Natural killer cell treated with Interleukin-12 subunit alpha and Interleukin-12 subunit beta and Interleukin-15 and Interleukin-18, amount 100 ng/mL, for 72 hours (primary cell): ENCODE data around the gene FBLL1. TPM values are rescaled to one million over a fixed set of nuclear protein-coding genes. Genes with fewer than 3 reads are reported as not detected.
"Not testable (repeated sequence)": the region's sequence is repeated elsewhere in the genome, so short reads cannot be mapped to it uniquely, and the experiment has no call there.

Source experiments
- ATAC-seq, 2 donors: fragments of 150-1000 bp; cut with Tn5 transposase in 1 of 2; sonication (Bioruptor Pico), chemical (Tn5 transposase) in 1 of 2; 2 replicates each; pipeline ENCODE4 v1.10.0; 2021
- DNase-seq: peaks from one replicate; pipeline ENCODE4 v3.0.0; 2022; ENCODE audit warnings: low spot score
- H3K27ac Mint-ChIP-seq, 2 donors: 1 replicate in 1 of 2; 2 replicates in 1 of 2; pipeline ENCODE4 v1.8.0; 2022; ENCODE audit warnings: mixed read lengths in 2 of 2, mild to moderate bottlenecking in 1 of 2, moderate library complexity in 1 of 2
- H3K27me3 Mint-ChIP-seq, 2 donors: 1 replicate in 1 of 2; 2 replicates in 1 of 2; pipeline ENCODE4 v1.8.0; 2022; ENCODE audit warnings: mixed read lengths in 2 of 2
- H3K36me3 Mint-ChIP-seq: one replicate; pipeline ENCODE4 v1.8.0; 2022; ENCODE audit warnings: mixed read lengths
- H3K4me1 Mint-ChIP-seq, 2 donors: 1 replicate in 1 of 2; 2 replicates in 1 of 2; pipeline ENCODE4 v1.8.0; 2022; ENCODE audit warnings: low read depth in 2 of 2, mixed read lengths in 2 of 2, mild to moderate bottlenecking in 1 of 2
- H3K4me3 Mint-ChIP-seq: one replicate; pipeline ENCODE4 v1.8.0; 2022; ENCODE audit warnings: mixed read lengths
- H3K9me3 Mint-ChIP-seq: 2 replicates; pipeline ENCODE4 v1.8.0; 2022; ENCODE audit warnings: mixed read lengths
- total RNA-seq, 2 donors: library from RNA; stranded (reverse); gene quantifications; one replicate each; pipeline ENCODE4 v1.2.3, GENCODE V29; 2022

The FBLL1 gene
- total RNA-seq, 2 donors from 2014 or later, result 0.24 to 0.28 TPM

DNA sequence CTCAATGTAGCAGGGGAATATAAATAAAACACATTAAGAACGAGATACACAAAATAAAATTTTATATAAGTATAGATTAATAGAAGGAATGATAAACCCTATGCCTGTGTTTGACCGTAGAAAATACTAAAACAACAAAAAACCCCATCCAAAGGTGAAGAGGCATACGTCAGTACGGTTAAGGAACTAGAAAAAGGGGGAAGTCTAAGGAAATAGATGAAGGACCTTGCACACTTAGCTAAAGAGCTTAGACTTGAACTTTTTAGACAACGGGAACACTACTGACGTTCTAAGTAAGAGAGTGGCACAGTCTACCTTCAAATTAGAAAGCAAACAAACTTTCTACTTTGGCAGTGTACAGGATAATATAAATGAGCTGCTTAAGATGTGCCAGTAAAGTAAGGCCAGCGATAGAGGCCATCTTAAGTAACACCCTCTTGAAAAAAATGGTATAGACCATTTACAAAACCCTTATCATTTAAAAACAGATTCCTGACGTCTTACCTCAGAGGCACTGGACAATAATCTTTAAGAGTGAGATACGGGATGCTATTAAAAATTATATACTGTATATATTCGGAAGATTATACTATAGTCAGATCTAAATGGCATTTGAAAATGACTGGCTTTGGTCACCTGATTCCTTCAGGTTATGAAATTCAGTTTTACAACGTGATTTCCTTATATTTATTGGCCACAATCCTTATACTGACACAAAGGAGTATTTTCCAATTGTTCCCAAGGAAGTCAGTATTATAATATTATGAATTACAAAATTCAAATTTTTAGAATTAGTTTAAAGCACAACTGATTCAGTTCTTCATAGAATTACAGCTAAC lies 41.6 kb downstream of the FBLL1 start:
- H3K9me3 Mint-ChIP-seq, result no peaks in the 10 kb centered on the region
- H3K27ac Mint-ChIP-seq, result no peak overlapping the region
- H3K4me3 Mint-ChIP-seq, result no peak overlapping the region
- H3K27me3 Mint-ChIP-seq, result no peaks in the 10 kb centered on the region
- DNase-seq (no peak), ATAC-seq (no peak)
- H3K36me3 Mint-ChIP-seq, result no peaks in the 10 kb centered on the region
- H3K4me1 Mint-ChIP-seq, result peaks cover 18 to 21% of the 10 kb centered on the region in 2 donors

DNA sequence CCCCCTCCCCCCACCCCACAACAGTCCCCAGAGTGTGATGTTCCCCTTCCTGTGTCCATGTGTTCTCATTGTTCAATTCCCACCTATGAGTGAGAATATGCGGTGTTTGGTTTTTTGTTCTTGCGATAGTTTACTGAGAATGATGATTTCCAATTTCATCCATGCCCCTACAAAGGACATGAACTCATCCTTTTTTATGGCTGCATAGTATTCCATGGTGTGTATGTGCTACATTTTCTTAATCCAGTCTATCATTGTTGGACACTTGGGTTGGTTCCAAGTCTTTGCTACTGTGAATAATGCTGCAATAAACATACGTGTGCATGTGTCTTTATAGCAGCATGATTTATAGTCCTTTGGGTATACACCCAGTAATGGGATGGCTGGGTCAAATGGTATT lies 44.6 kb downstream of the FBLL1 start:
- not testable (repeated sequence) for DNase-seq

DNA sequence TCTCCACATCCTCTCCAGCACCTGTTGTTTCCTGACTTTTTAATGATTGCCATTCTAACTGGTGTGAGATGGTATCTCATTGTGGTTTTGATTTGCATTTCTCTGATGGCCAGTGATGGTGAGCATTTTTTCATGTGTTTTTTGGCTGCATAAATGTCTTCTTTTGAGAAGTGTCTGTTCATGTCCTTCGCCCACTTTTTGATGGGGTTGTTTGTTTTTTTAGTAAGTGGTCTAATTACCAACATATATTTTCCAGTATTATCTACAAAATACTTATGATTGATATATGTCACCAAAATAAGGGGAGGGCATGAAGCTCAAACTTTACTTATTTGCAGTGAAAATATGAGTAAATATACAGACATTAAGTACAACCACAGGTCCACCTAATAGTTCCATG lies 45.1 kb downstream of the FBLL1 start:
- DNase-seq, H3K36me3 Mint-ChIP-seq, H3K27ac Mint-ChIP-seq, H3K27me3 Mint-ChIP-seq, H3K9me3 Mint-ChIP-seq, ATAC-seq, H3K4me3 Mint-ChIP-seq: not testable (repeated sequence)
- H3K4me1 Mint-ChIP-seq, result peaks cover 33 to 42% of the 10 kb centered on the region in 2 donors

More for the DNA sequence above, 44.6 kb downstream of the FBLL1 start:
- H3K4me1 Mint-ChIP-seq, result peaks cover 33 to 42% of the 10 kb centered on the region in 2 donors
- H3K9me3 Mint-ChIP-seq, ATAC-seq, H3K36me3 Mint-ChIP-seq, H3K4me3 Mint-ChIP-seq, H3K27ac Mint-ChIP-seq, H3K27me3 Mint-ChIP-seq: not testable (repeated sequence)

DNA sequence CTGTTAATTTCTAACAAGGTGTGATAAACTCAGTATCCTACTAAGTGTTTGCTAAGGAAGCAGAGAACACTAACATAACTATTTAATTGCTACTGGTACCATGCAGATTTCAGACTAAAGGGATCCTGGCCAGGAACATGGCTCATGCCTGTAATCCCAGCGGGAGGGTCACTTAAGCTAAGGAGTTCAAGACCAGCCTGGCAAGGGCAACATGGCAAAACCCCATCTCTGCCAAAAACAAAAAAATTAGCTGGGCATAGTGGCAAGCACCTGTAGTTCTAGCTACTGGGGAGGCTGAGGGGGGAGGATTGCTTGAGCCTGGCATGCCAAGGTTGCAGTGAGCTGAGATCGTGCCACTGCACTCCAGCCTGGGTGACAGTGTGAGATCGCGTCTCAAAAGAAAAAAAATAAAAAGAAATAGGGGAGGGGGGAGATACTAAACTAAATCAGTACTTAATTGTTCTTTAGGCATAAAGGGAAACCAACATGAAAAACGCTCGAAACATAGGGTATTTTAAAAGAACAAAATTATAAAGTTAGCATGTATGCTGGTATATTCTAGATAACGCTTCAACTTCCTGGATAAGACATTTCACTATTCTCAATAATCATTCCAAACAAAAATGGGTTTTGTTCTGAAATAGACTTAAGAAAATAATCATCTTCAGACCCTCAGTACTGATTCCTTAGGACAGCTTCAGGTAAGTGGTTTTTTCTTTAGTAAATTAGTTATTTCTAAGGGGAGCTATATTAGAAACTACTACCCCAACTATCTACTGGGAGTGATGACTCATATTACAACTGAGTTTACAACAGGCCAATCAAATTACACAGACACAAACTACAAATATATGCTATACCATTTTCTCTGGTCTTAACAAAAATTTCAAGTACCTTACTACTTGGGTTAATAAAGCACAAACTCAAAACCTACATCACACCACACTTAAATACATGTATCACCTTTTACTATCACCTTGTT lies 46.6 kb downstream of the FBLL1 start:
- H3K4me3 Mint-ChIP-seq, result peak overlapping the region; percentile 9

DNA sequence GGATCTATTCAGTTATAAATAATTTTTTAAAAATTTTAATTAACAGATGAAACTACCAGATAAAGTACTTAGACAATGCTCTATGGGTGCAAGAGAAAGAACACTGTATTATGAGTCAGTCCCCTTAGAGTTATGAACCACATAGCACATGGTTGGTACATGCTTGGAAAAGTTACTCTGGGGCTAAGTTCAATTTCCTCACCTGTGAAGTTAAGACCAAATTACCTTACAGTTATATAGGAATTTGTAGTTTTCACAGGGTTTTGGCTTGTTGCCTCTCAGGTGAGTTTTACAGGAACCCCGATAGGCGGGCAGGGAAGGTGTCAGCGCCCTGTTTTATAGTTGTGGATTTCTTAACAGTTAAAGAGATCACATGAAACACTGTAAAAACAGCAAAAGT lies 48.9 kb downstream of the FBLL1 start:
- H3K9me3 Mint-ChIP-seq, result no peaks in the 10 kb centered on the region
- H3K27me3 Mint-ChIP-seq, result no peaks in the 10 kb centered on the region
- no peak for ATAC-seq
- peaks cover 26 to 44% of the 10 kb centered on the region in 2 donors for H3K4me1 Mint-ChIP-seq
- H3K36me3 Mint-ChIP-seq, result no peaks in the 10 kb centered on the region
- peak overlapping the region; percentile 94 for H3K4me3 Mint-ChIP-seq
- H3K27ac Mint-ChIP-seq, result peak overlapping the region; percentile 94 to 97
- DNase-seq, result no peak

More for the DNA sequence above, 46.6 kb downstream of the FBLL1 start:
- peaks cover 35 to 53% of the 10 kb centered on the region in 2 donors for H3K4me1 Mint-ChIP-seq
- no peaks in the 10 kb centered on the region for H3K36me3 Mint-ChIP-seq
- peak overlapping the region; percentile 39 to 71 for H3K27ac Mint-ChIP-seq
- no peak for ATAC-seq
- no peaks in the 10 kb centered on the region for H3K9me3 Mint-ChIP-seq
- H3K27me3 Mint-ChIP-seq, result no peaks in the 10 kb centered on the region
- no peak for DNase-seq

DNA sequence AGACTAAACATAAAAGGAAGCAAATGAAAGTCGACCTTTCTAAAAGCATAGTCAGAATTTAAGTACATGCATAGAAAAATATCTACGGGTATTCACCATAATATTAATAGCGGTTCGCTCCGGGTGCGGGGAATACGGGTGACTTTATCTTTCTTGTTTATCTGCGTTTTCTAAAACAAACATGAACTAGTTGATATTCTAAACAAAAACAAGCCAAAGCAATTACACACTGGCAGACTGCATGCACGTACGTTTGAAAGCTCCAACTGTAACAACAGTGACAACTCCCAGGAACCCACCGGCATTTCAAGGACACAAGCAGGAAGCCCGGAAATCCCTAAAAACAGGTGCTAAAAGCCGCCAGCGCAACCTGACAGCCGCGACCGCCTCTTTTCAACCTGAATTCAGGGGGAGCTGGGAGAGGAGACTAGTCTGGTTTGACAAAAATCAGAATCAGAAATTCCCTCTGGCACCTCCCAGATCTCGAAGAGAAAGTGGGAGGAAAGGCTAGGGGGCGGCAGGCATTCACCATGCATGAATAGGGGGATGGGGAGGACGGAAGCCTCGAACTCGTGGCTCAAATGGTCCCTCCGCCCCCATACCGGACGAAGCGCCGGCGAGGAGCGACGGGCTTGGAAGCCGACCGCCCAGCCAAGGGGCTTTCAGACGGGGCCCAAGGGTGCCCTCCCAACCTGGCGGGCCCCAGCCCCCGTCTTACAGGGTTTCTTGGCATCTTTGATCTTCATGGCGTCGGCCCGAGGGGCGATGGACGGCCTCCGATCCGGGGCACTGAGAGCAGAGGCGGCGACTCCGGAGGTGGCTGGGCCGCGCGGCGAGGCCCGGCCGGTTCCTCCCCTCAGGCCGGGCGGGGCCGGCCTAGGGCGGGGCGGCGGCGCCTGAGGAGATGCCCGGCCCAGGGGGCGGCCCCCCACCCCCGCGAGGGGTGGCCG lies 49.7 kb downstream of the FBLL1 start, which contains the start of gene PANK3:
Gene PANK3, minus strand, starts transcription at position 831 of the 950 bp plus-strand sequence. Its CDS starts 85 bp downstream, at position 746.
- peak within 1 kb of the TSS; percentile 94 to 97 for H3K27ac Mint-ChIP-seq
- DNase-seq (no peak), ATAC-seq (peak; percentile 86 to 89)
- peaks cover 26 to 44% of the 10 kb centered on the region in 2 donors for H3K4me1 Mint-ChIP-seq
- H3K9me3 Mint-ChIP-seq, result no peaks in the 10 kb centered on the region
- H3K4me3 Mint-ChIP-seq, result peak within 1 kb of the TSS; percentile 94
- peaks cover 0 to 2% of the 10 kb centered on the region in 2 donors for H3K27me3 Mint-ChIP-seq
- H3K36me3 Mint-ChIP-seq, result no peaks in the 10 kb centered on the region

DNA sequence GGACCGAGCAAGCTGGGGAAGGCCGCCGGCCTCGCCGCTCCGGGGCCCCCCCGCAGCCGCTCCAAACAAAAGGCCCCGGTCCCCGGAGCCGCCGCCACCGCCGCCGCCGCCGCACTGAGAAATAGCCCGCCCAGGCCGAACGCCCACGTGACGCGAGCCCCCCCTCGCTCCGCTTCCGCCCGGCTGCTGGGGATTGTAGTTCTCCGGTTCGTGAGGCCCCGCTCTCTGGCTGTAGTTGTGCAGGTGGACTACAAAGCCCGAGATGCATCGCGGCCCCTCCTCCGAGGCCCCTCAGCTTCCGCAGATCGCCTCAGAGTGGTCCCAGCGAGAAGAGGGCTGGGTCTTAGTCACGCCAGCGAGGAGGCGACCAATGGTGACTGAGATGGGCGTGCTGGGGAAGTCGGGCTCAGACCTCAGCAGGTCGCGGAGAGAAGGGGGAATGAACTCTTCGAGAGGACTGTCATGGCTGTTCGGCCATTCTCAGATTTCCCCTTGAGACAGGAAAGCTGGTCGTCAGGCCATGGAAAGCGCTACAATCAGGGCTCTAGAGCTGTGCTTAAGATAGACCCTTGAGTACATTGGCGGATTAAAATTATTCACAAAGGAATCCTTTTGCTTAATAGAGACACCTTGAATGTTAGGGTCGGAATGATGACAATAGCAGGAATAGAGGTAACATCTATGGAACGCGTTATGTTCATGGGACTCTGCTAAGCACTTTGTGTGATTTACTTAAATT lies 50.6 kb downstream of the FBLL1 start:
- peak; percentile 99 for DNase-seq
- Mint-ChIP-seq H3K9me3 (no peaks in the 10 kb centered on the region), H3K27ac (peak overlapping the region; percentile 94 to 97), H3K4me1 (peaks cover 26 to 44% of the 10 kb centered on the region in 2 donors), H3K36me3 (no peaks in the 10 kb centered on the region), H3K27me3 (peaks cover 0 to 4% of the 10 kb centered on the region in 2 donors), H3K4me3 (peak overlapping the region; percentile 94)
- ATAC-seq, result peak; percentile 99

DNA sequence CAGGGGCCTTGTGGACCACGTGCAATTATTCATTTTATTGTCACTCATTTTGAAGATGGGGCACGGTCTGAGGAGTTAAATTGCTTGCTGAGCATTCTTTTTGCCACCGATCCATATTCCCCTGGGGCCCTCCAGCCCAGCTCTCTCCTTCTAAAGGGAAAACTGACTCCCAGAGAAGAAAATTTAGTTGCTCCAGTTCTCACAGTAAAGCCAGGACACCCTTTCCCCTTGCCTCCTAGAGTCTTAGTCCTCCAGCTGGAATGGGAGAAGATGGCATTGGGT lies 51.1 kb downstream of the FBLL1 start:
- DNase-seq (no peak), ATAC-seq (no peak)
- H3K4me1 Mint-ChIP-seq, result peaks cover 24 to 41% of the 10 kb centered on the region in 2 donors
- H3K4me3 Mint-ChIP-seq, result peak overlapping the region; percentile 94
- H3K27me3 Mint-ChIP-seq, result peaks cover under 1 to 6% of the 10 kb centered on the region in 2 donors
- H3K36me3 Mint-ChIP-seq, result no peaks in the 10 kb centered on the region
- H3K27ac Mint-ChIP-seq, result peak overlapping the region; percentile 94 to 97
- H3K9me3 Mint-ChIP-seq, result no peaks in the 10 kb centered on the region

Other genes with a start within 250 kb of the FBLL1 start
- gene WWC1, start 237.7 kb upstream of the FBLL1 start, total RNA-seq, result not detected
- gene RARS1, start 42.8 kb upstream of the FBLL1 start, total RNA-seq, result 10 to 100 TPM; 84.9 to 88.6 TPM
- 10 to 100 TPM; 71.1 to 75.2 TPM for gene PANK3, start 50.1 kb downstream of the FBLL1 start, total RNA-seq